H54 (cell line): ENCODE measurements around the gene LRRC8E.

Experiments
- DNase-seq: peaks from one replicate; pipeline ENCODE4 v3.0.0; 2011; ENCODE audit warnings: low spot score, mixed read lengths; ENCODE audit not compliant: insufficient read length
- FAIRE-seq: peaks from 3 replicates; lab custom pipeline; 2011; peaks lifted over from hg19 to GRCh38; lab: Jason Lieb, UNC
- POLR2A ChIP-seq: IDR thresholded peaks from 2 replicates; pipeline ENCODE4 v1.6.1; 2011; ENCODE audit warnings: low read depth, mild to moderate bottlenecking, low read length

Gene LRRC8E

DNA sequence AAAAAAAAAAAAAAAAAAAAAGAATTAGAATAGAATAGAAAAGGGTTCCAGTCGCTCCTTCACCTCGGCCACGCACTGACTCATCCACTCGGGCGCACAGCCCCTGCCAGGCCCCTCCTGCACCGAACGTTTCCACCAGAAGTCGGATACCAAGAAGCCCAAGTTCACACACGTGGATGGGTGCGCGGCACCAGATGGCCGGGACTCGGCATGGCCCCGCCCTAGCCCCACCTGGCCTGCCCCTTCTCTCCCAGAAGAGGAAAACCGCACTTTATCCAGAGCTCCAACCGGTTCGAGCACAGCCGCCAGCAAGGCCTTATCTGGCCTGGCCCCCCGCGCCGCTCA is 20.0 kb upstream of the LRRC8E start:
- FAIRE-seq: no peak
- no peak for DNase-seq

DNA sequence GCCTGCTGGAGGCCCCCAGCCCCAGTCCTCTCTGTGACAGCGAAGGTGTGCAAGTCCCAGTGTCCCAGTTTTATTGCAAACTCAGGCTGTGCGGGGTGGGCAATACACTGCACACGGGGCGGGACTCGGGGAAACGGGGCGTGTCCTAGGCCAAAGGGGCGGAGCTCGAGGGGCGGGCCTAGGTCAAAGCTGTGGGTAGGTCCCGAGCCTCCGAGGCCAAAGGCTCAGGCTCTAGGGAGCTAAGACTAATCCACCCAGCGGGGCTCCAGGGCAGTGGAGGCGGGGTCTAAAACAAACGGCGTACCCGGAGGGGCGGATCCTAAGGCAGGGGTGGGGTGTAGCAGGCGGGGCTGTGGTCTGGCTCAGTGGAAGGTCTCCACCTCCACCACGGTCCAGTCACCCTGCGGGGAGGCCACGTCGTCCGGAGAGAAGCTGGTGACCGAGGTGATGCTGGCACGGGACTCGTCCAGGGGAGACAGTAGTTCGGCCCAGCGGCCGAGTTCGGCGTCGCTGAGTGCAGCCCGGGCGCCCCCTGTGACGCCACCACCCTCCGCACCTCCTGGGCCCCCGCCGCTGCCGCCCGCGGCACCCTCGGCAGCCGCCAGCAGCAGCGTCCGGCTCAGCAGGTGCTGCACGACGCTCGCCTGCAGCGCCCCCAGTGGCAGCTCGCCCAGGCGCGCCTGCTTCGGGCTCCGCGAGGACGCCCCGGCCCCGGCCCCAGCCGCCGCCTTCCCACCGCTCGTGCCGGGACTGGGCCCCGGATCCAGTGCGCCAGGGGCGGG is 19.4 kb upstream of the LRRC8E start:
- peak; percentile 87 for DNase-seq
- no peak for FAIRE-seq
- TF ChIP-seq POLR2A: no peak; the same call in 1 of the 2 replicates

More for the DNA sequence above, 20.0 kb upstream of the LRRC8E start:
- TF ChIP-seq POLR2A: no peak

- no peak for TF ChIP-seq POLR2A
- DNase-seq (no peak), FAIRE-seq (no peak)
Observed at GRCh38 chr19:7869453-7869909, 18.8 kb upstream of the LRRC8E start.

GRCh38 chr19:7869910-7870511 is 18.3 kb upstream of the LRRC8E start:
- TF ChIP-seq POLR2A: no peak
- DNase-seq: no peak
- FAIRE-seq: no peak

DNA sequence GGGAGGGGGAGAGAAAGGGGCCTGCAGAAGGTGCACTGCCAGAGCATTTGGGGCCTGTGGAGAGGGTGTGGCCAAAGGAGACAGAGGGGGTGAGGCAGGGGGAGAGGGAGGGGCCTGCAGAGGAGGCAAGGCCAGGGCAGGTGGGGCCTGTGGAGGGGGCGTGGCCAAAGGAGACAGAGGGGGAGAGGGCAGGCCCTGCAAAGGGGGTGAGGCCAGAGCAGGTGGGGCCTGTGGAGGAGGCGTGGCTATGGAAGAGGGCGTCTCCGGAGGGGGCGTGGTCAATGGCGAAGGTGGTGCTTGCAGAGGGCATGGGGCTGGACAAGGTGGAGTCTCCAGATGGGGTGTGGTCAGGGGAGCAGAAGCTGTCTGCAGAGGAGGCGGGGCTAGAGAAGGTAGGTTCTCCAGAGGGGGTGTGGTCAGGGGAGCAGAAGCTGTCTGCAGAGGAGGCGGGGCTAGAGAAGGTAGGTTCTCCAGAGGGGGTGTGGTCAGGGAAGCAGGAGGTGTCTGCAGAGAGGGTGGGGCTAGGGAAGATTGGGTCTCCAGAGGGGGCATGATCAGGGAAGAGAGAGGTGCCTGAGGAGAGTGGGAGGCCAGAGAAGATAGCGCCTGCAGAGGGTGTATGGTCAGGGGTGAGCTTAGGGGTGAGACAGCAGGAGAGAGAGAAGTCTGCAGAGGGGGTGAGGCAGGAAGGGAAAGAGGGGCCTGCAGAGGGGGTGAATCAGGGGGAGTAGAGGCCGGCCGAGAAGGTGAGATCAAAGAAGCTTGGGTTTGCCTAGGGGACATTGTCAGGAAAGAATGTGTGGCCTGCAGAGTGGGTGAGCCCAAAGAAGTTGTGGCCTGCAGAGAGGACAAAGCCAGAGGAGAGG is 17.5 kb upstream of the LRRC8E start:
- no peak for TF ChIP-seq POLR2A
- DNase-seq: peak; percentile 66
- FAIRE-seq: peak; percentile 95

GRCh38 chr19:7871437-7872305 is 16.6 kb upstream of the LRRC8E start:
- DNase-seq (peak; percentile 83), FAIRE-seq (peak; percentile 94)
- no peak for TF ChIP-seq POLR2A

- FAIRE-seq: no peak
Observed at GRCh38 chr19:7872306-7873204, 15.8 kb upstream of the LRRC8E start.

GRCh38 chr19:7873304-7874075 is 14.8 kb upstream of the LRRC8E start:
- no peak for TF ChIP-seq POLR2A
- DNase-seq (no peak), FAIRE-seq (no peak)

More at GRCh38 chr19:7872306-7873204, 15.8 kb upstream of the LRRC8E start:
- no peak for DNase-seq
- no peak for TF ChIP-seq POLR2A

- no peak for TF ChIP-seq POLR2A
- FAIRE-seq (no peak), DNase-seq (no peak)
Observed at GRCh38 chr19:7874076-7874896, 14.0 kb upstream of the LRRC8E start, which contains the start of gene PRR36. Gene PRR36, minus strand, starts transcription at chr19:7874390. Its CDS starts 701 bp downstream, at chr19:7873689.

GRCh38 chr19:7874897-7875273 is 13.4 kb upstream of the LRRC8E start:
- DNase-seq: no peak
- TF ChIP-seq POLR2A: no peak
- FAIRE-seq: no peak
